ENCODE measurements around the gene HCLS1. TPM values are rescaled to one million over a fixed set of nuclear protein-coding genes. Genes with fewer than 3 reads are reported as not detected.

Gene HCLS1
- total and polyA plus RNA-seq, 2 of the 8 experiments (the other 6 are each of a cell fraction or from before 2014, with no cell fraction given): 0.53 to 1.3 TPM

DNA sequence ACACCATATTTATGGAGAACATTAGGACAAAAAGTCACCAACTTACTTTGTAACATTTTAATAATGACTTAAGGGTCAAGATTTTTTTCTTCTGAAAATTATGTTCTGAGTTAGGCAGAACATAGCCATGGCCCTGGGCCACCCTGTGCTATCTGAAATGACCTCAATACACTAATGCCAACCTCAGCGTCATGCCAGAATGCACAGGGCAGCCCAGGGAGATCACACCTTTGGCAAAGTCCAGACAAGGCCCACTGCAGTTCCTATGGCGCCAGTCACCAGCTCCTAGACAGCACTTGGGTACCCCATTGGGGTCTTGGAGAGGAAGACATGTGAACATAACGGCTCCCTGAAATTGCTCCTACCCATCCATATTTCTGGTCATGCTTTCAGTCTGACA, 33.1 kb downstream of the HCLS1 start:
- H4K91ac ChIP-seq (replicated peaks; ENCODE audit: insufficient read length, low read length): no peak overlapping the region
- DNase-seq (ENCODE audit: low read depth in 1 of 2, low spot score in 2 of 2): no peak
- no peak overlapping the region for H3K18ac ChIP-seq (ENCODE audit: extremely low read depth, low read length)
- H2BK12ac ChIP-seq (ENCODE audit: low read depth, low read length): no peak overlapping the region
- WGBS, 2 experiments (ENCODE audit: extremely low coverage in 1 of 2, insufficient coverage in 1 of 2, insufficient read length in 1 of 2, insufficient replicate concordance in 2 of 2, low coverage in 1 of 2, low lambda C conversion rate in 2 of 2, missing lambda C conversion rate in 1 of 2): 57% methylated on average over 3 of the region's 3 CpGs; no CpG with 5 or more reads in 1 of the 2 experiments
- no peak for FAIRE-seq
- no peak overlapping the region for H2BK120ac ChIP-seq (replicated peaks; ENCODE audit: low read depth, low read length)
- no peaks in the 10 kb centered on the region for H3K36me3 ChIP-seq (ENCODE audit: control insufficient read depth in 2 of 4, insufficient read depth in 4 of 4, low read length in 3 of 4)
- no peak overlapping the region for H3K4me2 ChIP-seq (ENCODE audit: insufficient read depth in 1 of 2, low read depth in 2 of 2, low read length in 2 of 2)
- H2BK20ac ChIP-seq (ENCODE audit: low read length): no peak overlapping the region
- no peak overlapping the region for H2BK15ac ChIP-seq (ENCODE audit: low read length)
- POLR2A ChIA-PET (ENCODE audit: partially characterized antibody): interaction anchor here (0.6 to 1.0 kb wide), 2 partner anchors 32 to 34 kb away, joined by 3 to 4 read pairs; partner anchors contain the start of gene FBXO40
- H2AK5ac ChIP-seq (ENCODE audit: low read depth, low read length): no peak overlapping the region
- H4K5ac ChIP-seq (ENCODE audit: insufficient read length, low read depth, low read length): no peak overlapping the region
- no peak overlapping the region for H3K14ac ChIP-seq (ENCODE audit: insufficient read length)
- H3K79me1 ChIP-seq (ENCODE audit: low read depth, low read length): no peaks in the 10 kb centered on the region
- no peak overlapping the region for H4K8ac ChIP-seq (ENCODE audit: extremely low read depth, insufficient read depth, low read length)
- no peaks in the 10 kb centered on the region for H4K20me1 ChIP-seq (replicated peaks in 1 of 2; ENCODE audit: control insufficient read depth in 1 of 2, insufficient read depth in 2 of 2, low read length in 2 of 2)
- no peaks in the 10 kb centered on the region for H3K79me2 ChIP-seq (ENCODE audit: control insufficient read depth in 1 of 2, insufficient read depth in 2 of 2, low read length in 2 of 2)
- CTCF ChIA-PET (ENCODE audit: partially characterized antibody): no interaction called here
- H2BK5ac ChIP-seq (ENCODE audit: low read depth, low read length): no peak overlapping the region
- H3K23me2 ChIP-seq (ENCODE audit: low read depth, low read length): no peaks in the 10 kb centered on the region
- no peak overlapping the region for H3K4ac ChIP-seq (replicated peaks; ENCODE audit: insufficient read length, low read depth, low read length)
- no peak overlapping the region for H3K23ac ChIP-seq (ENCODE audit: insufficient read length)
- H3K9ac ChIP-seq (replicated peaks in 1 of 4; ENCODE audit: extremely low read depth in 1 of 4, low read depth in 3 of 4, low read length in 3 of 4): no peak overlapping the region
- no peak overlapping the region for H3K27ac ChIP-seq (ENCODE audit: low read depth, low read length)
- no peak overlapping the region for H3K4me3 ChIP-seq (ENCODE audit: extremely low read depth in 1 of 4, insufficient read depth in 2 of 4, low read depth in 3 of 4, low read length in 4 of 4)
- H3K56ac ChIP-seq (replicated peaks; ENCODE audit: insufficient read length, low read depth, low read length): no peak overlapping the region
- no peaks in the 10 kb centered on the region for H3K27me3 ChIP-seq (replicated peaks in 1 of 4; ENCODE audit: control insufficient read depth in 3 of 4, extremely low read depth in 1 of 4, insufficient read depth in 3 of 4, low read length in 3 of 4)
- no peak overlapping the region for H2AFZ ChIP-seq (ENCODE audit: low read length)
- H3K4me1 ChIP-seq (replicated peaks in 1 of 4; ENCODE audit: control insufficient read depth in 3 of 4, insufficient read depth in 4 of 4, low read length in 3 of 4): peaks cover 0 to 4% (median 0%) of the 10 kb centered on the region in 4 experiments; a peak in 2 of 7 replicates
- H3K9me3 ChIP-seq (ENCODE audit: insufficient read depth in 2 of 2, low read depth in 1 of 2, low read length in 1 of 2): no peaks in the 10 kb centered on the region
- no peak for TF ChIP-seq SAP30 (IDR thresholded peaks at IDR 0.05; ENCODE audit: insufficient read depth, insufficient replicate concordance, low read length)
- no peak for TF ChIP-seq ASH2L (IDR thresholded peaks at IDR 0.05; ENCODE audit: low read length)
- TF ChIP-seq SP1 (IDR thresholded peaks at IDR 0.05; ENCODE audit: low read depth, low read length): no peak
- TF ChIP-seq PHF8 (conservative IDR thresholded peaks at IDR 0.05; ENCODE audit: low read depth, low read length): no peak
